ENCODE results near the gene TPSB2.
"Not testable (repeated sequence)": the region's sequence is repeated elsewhere in the genome, so short reads cannot be mapped to it uniquely, and the experiment has no call there.

GRCh38 chr16:1226692-1227091 lies 3.3 kb downstream of the TPSB2 start:
- TF ChIP-seq POLR2A, CTCF (IDR thresholded peaks at IDR 0.05): not testable (repeated sequence)
